ENCODE results near the gene ZNF830.

Gene ZNF830

GRCh38 chr17:34961093-34961911 lies at the start of gene ZNF830, which contains the start of gene CCT6B:
Gene ZNF830 (plus strand): TSS chr17:34961540. CDS start chr17:34961567, 27 bp downstream.
Gene CCT6B (minus strand): TSS chr17:34961460. CDS start chr17:34961393, 67 bp downstream.
- DNase-seq (ENCODE audit: low read depth), result peak; percentile 78
- TF ChIP-seq, protein P1, sequence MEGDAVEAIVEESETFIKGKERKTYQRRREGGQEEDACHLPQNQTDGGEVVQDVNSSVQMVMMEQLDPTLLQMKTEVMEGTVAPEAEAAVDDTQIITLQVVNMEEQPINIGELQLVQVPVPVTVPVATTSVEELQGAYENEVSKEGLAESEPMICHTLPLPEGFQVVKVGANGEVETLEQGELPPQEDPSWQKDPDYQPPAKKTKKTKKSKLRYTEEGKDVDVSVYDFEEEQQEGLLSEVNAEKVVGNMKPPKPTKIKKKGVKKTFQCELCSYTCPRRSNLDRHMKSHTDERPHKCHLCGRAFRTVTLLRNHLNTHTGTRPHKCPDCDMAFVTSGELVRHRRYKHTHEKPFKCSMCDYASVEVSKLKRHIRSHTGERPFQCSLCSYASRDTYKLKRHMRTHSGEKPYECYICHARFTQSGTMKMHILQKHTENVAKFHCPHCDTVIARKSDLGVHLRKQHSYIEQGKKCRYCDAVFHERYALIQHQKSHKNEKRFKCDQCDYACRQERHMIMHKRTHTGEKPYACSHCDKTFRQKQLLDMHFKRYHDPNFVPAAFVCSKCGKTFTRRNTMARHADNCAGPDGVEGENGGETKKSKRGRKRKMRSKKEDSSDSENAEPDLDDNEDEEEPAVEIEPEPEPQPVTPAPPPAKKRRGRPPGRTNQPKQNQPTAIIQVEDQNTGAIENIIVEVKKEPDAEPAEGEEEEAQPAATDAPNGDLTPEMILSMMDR (IDR thresholded peaks at IDR 0.05; ENCODE audit: control insufficient read depth, insufficient read depth, low read depth, low read length, missing control alignments), result no peak
- peak within 1 kb of the TSS; percentile 81 for H3K4me3 ChIP-seq (ENCODE audit: control insufficient read depth, low read depth, low read length)

DNA sequence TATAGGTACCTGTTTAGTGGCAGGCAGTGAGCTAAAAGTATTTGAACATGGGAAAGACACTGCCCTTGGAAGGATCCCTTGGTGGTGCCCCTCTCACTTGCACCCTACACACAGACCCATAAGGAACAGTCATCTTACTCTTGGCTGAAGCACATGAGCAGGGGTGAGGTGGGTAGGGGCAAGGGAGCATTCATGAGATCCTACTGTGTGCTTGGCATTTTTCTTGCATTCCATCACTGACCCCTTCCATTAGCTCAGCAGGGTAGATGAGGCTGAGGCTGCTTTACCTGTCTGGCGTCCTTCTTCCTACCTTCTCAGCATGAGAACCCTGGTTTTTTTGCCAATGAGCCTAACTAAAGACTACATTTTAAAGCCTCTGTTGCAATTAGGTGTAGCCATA lies 48.3 kb upstream of the ZNF830 start:
- DNase-seq (ENCODE audit: low read depth), result no peak
- TF ChIP-seq, protein P1 (IDR thresholded peaks at IDR 0.05; ENCODE audit: control insufficient read depth, insufficient read depth, low read depth, low read length, missing control alignments), result no peak
- H3K4me3 ChIP-seq (ENCODE audit: control insufficient read depth, low read depth, low read length), result no peak overlapping the region

- TF ChIP-seq, protein P1 (IDR thresholded peaks at IDR 0.05; ENCODE audit: control insufficient read depth, insufficient read depth, low read depth, low read length, missing control alignments), result no peak
- no peak overlapping the region for H3K4me3 ChIP-seq (ENCODE audit: control insufficient read depth, low read depth, low read length)
- DNase-seq (ENCODE audit: low read depth), result no peak
Measured at GRCh38 chr17:34916120-34916519, 45.2 kb upstream of the ZNF830 start.

GRCh38 chr17:34917381-34917780 lies 44.0 kb upstream of the ZNF830 start:
- no peak overlapping the region for H3K4me3 ChIP-seq (ENCODE audit: control insufficient read depth, low read depth, low read length)
- TF ChIP-seq, protein P1 (IDR thresholded peaks at IDR 0.05; ENCODE audit: control insufficient read depth, insufficient read depth, low read depth, low read length, missing control alignments), result no peak
- no peak for DNase-seq (ENCODE audit: low read depth)

GRCh38 chr17:34920676-34921075 lies 40.7 kb upstream of the ZNF830 start:
- DNase-seq (ENCODE audit: low read depth), result no peak
- TF ChIP-seq, protein P1 (IDR thresholded peaks at IDR 0.05; ENCODE audit: control insufficient read depth, insufficient read depth, low read depth, low read length, missing control alignments), result no peak

GRCh38 chr17:34926661-34927060 lies 34.7 kb upstream of the ZNF830 start:
- no peak for DNase-seq (ENCODE audit: low read depth)
- no peak overlapping the region for H3K4me3 ChIP-seq (ENCODE audit: control insufficient read depth, low read depth, low read length)
- TF ChIP-seq, protein P1 (IDR thresholded peaks at IDR 0.05; ENCODE audit: control insufficient read depth, insufficient read depth, low read depth, low read length, missing control alignments), result no peak

More at GRCh38 chr17:34920676-34921075, 40.7 kb upstream of the ZNF830 start:
- no peak overlapping the region for H3K4me3 ChIP-seq (ENCODE audit: control insufficient read depth, low read depth, low read length)
